ENCODE measurements around the gene ADAMTS6.

DNA sequence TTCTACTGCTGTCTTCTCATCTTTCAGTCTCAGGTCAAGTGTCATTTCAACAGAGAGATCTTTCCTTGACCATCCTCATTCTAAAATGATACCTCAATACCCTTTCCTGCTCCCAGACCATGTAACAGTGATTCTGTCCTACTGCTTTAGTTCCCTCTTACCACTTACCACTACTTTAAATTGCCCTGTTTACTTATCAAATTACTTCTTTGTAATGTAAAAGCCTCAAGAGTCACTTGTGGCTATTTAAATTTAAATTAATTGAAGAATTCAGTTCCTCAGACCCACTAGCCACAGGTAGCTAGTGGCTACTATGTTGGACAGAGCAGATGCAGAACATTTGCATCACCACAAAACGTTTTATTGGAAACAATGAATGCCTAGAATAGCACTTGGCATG, 217.3 kb downstream of the ADAMTS6 start:
- no peak for TF ChIP-seq POLR2A (IDR thresholded peaks at IDR 0.05)
- TF ChIP-seq, protein P1, sequence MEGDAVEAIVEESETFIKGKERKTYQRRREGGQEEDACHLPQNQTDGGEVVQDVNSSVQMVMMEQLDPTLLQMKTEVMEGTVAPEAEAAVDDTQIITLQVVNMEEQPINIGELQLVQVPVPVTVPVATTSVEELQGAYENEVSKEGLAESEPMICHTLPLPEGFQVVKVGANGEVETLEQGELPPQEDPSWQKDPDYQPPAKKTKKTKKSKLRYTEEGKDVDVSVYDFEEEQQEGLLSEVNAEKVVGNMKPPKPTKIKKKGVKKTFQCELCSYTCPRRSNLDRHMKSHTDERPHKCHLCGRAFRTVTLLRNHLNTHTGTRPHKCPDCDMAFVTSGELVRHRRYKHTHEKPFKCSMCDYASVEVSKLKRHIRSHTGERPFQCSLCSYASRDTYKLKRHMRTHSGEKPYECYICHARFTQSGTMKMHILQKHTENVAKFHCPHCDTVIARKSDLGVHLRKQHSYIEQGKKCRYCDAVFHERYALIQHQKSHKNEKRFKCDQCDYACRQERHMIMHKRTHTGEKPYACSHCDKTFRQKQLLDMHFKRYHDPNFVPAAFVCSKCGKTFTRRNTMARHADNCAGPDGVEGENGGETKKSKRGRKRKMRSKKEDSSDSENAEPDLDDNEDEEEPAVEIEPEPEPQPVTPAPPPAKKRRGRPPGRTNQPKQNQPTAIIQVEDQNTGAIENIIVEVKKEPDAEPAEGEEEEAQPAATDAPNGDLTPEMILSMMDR (IDR thresholded peaks at IDR 0.05): no peak
- TF ChIP-seq POLR2AphosphoS5 (IDR thresholded peaks at IDR 0.05): no peak

Measured in upper lobe of left lung (tissue), 4 donors.